OCI-LY7 (cell line): ENCODE results near the gene LONRF2. TPM values are rescaled to one million over a fixed set of nuclear protein-coding genes. Genes with fewer than 3 reads are reported as not detected.

Source experiments
- BruUV-seq: library from RNA; stranded (reverse); fragments of 400-500 nt; replicated peaks from 2 replicates; lab custom pipeline; 2021; lab: Mats Ljungman, UMichigan
- CTCF ChIA-PET: fragments of 300-600 bp; sonication (Branson Sonifier 250); formaldehyde crosslinking; loops from one replicate; lab custom pipeline; 2022; ENCODE audit warnings: antibody characterized with exemption; ENCODE audit not compliant: unreplicated experiment; lab: Charles Lee
- POLR2A ChIA-PET: fragments of 300-600 bp; sonication (Branson Sonifier 250); formaldehyde crosslinking; loops from one replicate; lab custom pipeline; 2022; ENCODE audit warnings: antibody characterized with exemption; lab: Charles Lee
- DNase-seq: peaks from one replicate; pipeline ENCODE4 v3.0.0-alpha.2; 2015; ENCODE audit warnings: low spot score
- H2AFZ ChIP-seq: fragments of 200-600 bp; sonication (generic), shearing (Covaris generic); 2 replicates; pipeline ENCODE4 v1.6.1; 2014; ENCODE audit warnings: mild to moderate bottlenecking, antibody characterized with exemption, low read length, moderate library complexity
- H3K27ac ChIP-seq: fragments of 200-600 bp; sonication (generic); 2 replicates; pipeline ENCODE4 v1.5.1; 2014; ENCODE audit warnings: mixed run types, low read depth, mild to moderate bottlenecking, moderate library complexity, low read length, inconsistent platforms; ENCODE audit not compliant: poor library complexity, severe bottlenecking
- H3K36me3 ChIP-seq: fragments of 200-600 bp; sonication (generic); 2 replicates; pipeline ENCODE4 v1.6.1; 2014; ENCODE audit warnings: mild to moderate bottlenecking, antibody characterized with exemption, low read length, moderate library complexity, mixed read lengths; ENCODE audit not compliant: insufficient read depth
- H3K4me1 ChIP-seq: fragments of 200-600 bp; sonication (generic); 2 replicates; pipeline ENCODE4 v1.5.1; 2014; ENCODE audit warnings: mild to moderate bottlenecking, low read length; ENCODE audit not compliant: insufficient read depth, poor library complexity, severe bottlenecking
- H3K4me2 ChIP-seq: fragments of 200-600 bp; sonication (generic); 2 replicates; pipeline ENCODE4 v1.6.1; 2014; ENCODE audit warnings: mild to moderate bottlenecking, low read length
- H3K4me3 ChIP-seq: fragments of 200-600 bp; sonication (generic); 2 replicates; pipeline ENCODE4 v1.5.1; 2014; ENCODE audit warnings: mild to moderate bottlenecking, low read depth, low read length; ENCODE audit not compliant: poor library complexity, severe bottlenecking
- H3K79me2 ChIP-seq: fragments of 200-600 bp; sonication (generic); 2 replicates; pipeline ENCODE4 v1.6.1; 2016; ENCODE audit warnings: low read depth, mild to moderate bottlenecking, low read length, moderate library complexity, mixed read lengths; ENCODE audit not compliant: insufficient read depth
- H3K9me2 ChIP-seq: fragments of 200-600 bp; sonication (generic); 2 replicates; pipeline ENCODE4 v1.6.1; 2016; ENCODE audit warnings: mild to moderate bottlenecking, low read length, mixed read lengths; ENCODE audit not compliant: insufficient read depth
- H3K9me3 ChIP-seq: fragments of 200-600 bp; sonication (generic); 2 replicates; pipeline ENCODE4 v1.6.1; 2014; ENCODE audit warnings: mild to moderate bottlenecking, mixed run types, low read length, mixed read lengths
- H4K20me1 ChIP-seq: fragments of 200-600 bp; sonication (generic); 2 replicates; pipeline ENCODE4 v1.6.1; 2014; ENCODE audit warnings: mild to moderate bottlenecking, antibody characterized with exemption, low read length, moderate library complexity, mixed read lengths; ENCODE audit not compliant: insufficient read depth
- EZH2phosphoT487 ChIP-seq: fragments of 200-600 bp; sonication (generic); IDR thresholded peaks from 2 replicates; pipeline ENCODE4 v1.6.1; 2018; ENCODE audit warnings: low read depth, borderline replicate concordance, mild to moderate bottlenecking, mixed run types, antibody characterized with exemption, low read length, moderate library complexity, mixed read lengths
- intact Hi-C: fragments of 100-400 bp; cut with micrococcal nuclease; formaldehyde crosslinking; loops from one replicate; pipeline ENCODE4 v1.10.0; 2022; ENCODE audit not compliant: unreplicated experiment
- total RNA-seq, 2 experiments: library from RNA; depleted of rRNA in 1 of 2; stranded (reverse); fragments of >200 nt in 1 of 2; shearing (Covaris generic) in 1 of 2; gene quantifications; 2 replicates each; pipeline ENCODE4 v1.2.3, GENCODE V29; 2014 to 2022
- TF ChIP-seq, protein P1 (sequence below): fragments of 200-600 bp; sonication (generic); conservative IDR thresholded peaks from 2 replicates; pipeline ENCODE4 v1.5.1; 2014; ENCODE audit warnings: mild to moderate bottlenecking, antibody characterized with exemption, low read length, moderate library complexity, mixed read lengths

Gene LONRF2
- total RNA-seq, 2 experiments from 2014 or later, result not detected

GRCh38 chr2:100309311-100309710 is 13.0 kb downstream of the LONRF2 start:
- H3K9me3 ChIP-seq, result no peaks in the 10 kb centered on the region
- no peak for TF ChIP-seq EZH2phosphoT487
- BruUV-seq, result no TSS peak
- no peak overlapping the region for H2AFZ ChIP-seq
- DNase-seq, result no peak
- ChIA-PET POLR2A (no interaction called here), CTCF (no interaction called here)
- no peaks in the 10 kb centered on the region for H4K20me1 ChIP-seq
- intact Hi-C loops, result no loop called here
- no peaks in the 10 kb centered on the region for H3K9me2 ChIP-seq
- no peaks in the 10 kb centered on the region for H3K4me1 ChIP-seq
- H3K36me3 ChIP-seq, result no peaks in the 10 kb centered on the region
- no peaks in the 10 kb centered on the region for H3K79me2 ChIP-seq
- H3K27ac ChIP-seq, result no peak overlapping the region
- no peak overlapping the region for H3K4me2 ChIP-seq
- H3K4me3 ChIP-seq, result no peak overlapping the region

GRCh38 chr2:100303744-100304143 is 18.6 kb downstream of the LONRF2 start:
- Histone ChIP-seq H3K4me2 (no peak overlapping the region), H3K79me2 (no peaks in the 10 kb centered on the region), H3K36me3 (no peaks in the 10 kb centered on the region), H4K20me1 (no peaks in the 10 kb centered on the region), H3K4me1 (no peaks in the 10 kb centered on the region), H2AFZ (no peak overlapping the region), H3K9me3 (no peaks in the 10 kb centered on the region), H3K4me3 (no peak overlapping the region), H3K9me2 (no peaks in the 10 kb centered on the region), H3K27ac (no peak overlapping the region)
- POLR2A ChIA-PET, result interaction anchor here (0.7 kb wide), 1 partner anchor 11 kb away, joined by 3 read pairs; no protein-coding TSS in a partner anchor
- DNase-seq, result no peak
- intact Hi-C loops, result no loop called here
- TF ChIP-seq, protein P1, sequence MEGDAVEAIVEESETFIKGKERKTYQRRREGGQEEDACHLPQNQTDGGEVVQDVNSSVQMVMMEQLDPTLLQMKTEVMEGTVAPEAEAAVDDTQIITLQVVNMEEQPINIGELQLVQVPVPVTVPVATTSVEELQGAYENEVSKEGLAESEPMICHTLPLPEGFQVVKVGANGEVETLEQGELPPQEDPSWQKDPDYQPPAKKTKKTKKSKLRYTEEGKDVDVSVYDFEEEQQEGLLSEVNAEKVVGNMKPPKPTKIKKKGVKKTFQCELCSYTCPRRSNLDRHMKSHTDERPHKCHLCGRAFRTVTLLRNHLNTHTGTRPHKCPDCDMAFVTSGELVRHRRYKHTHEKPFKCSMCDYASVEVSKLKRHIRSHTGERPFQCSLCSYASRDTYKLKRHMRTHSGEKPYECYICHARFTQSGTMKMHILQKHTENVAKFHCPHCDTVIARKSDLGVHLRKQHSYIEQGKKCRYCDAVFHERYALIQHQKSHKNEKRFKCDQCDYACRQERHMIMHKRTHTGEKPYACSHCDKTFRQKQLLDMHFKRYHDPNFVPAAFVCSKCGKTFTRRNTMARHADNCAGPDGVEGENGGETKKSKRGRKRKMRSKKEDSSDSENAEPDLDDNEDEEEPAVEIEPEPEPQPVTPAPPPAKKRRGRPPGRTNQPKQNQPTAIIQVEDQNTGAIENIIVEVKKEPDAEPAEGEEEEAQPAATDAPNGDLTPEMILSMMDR, result no peak
- no peak for TF ChIP-seq EZH2phosphoT487
- BruUV-seq, result no TSS peak
- CTCF ChIA-PET, result no interaction called here

- Histone ChIP-seq H4K20me1 (no peaks in the 10 kb centered on the region), H3K4me2 (no peak overlapping the region), H3K4me1 (no peaks in the 10 kb centered on the region), H2AFZ (no peak overlapping the region), H3K27ac (no peak overlapping the region), H3K9me3 (no peaks in the 10 kb centered on the region), H3K79me2 (no peaks in the 10 kb centered on the region), H3K9me2 (no peaks in the 10 kb centered on the region), H3K36me3 (no peaks in the 10 kb centered on the region), H3K4me3 (no peak overlapping the region)
- CTCF ChIA-PET, result no interaction called here
- intact Hi-C loops, result no loop called here
- POLR2A ChIA-PET, result no interaction called here
- DNase-seq, result no peak
- no peak for TF ChIP-seq EZH2phosphoT487
- TF ChIP-seq, protein P1, result no peak
- BruUV-seq, result no TSS peak
Measured at GRCh38 chr2:100302585-100302892, 19.8 kb downstream of the LONRF2 start.
